B cell (primary cell): ENCODE measurements around the gene PLCB4. TPM values are rescaled to one million over a fixed set of nuclear protein-coding genes. Genes with fewer than 3 reads are reported as not detected.

ENCODE experiments used
- ATAC-seq: fragments of 200-7000 bp; cut with Tn5 transposase; one replicate; pipeline ENCODE4 v1.10.0; 2021; ENCODE audit warnings: low read depth, mild to moderate bottlenecking, moderate number of reproducible peaks, moderate library complexity
- CTCF ChIA-PET: fragments of 350-600 bp; sonication (Branson Sonifier 250); formaldehyde crosslinking; loops from one replicate; lab custom pipeline; 2021; ENCODE audit warnings: antibody characterized with exemption, inconsistent platforms; lab: Charles Lee
- POLR2A ChIA-PET: fragments of 350-600 bp; sonication (Branson Sonifier 250); formaldehyde crosslinking; loops from one replicate; lab custom pipeline; 2021; ENCODE audit warnings: antibody characterized with exemption; lab: Charles Lee
- DNase-seq: peaks from one replicate; pipeline ENCODE4 v3.0.0; 2013
- H2AFZ ChIP-seq: 2 replicates; pipeline ENCODE4 v1.6.1; 2012; ENCODE audit warnings: mild to moderate bottlenecking, low read depth, low read length; ENCODE audit not compliant: insufficient read depth, poor library complexity, severe bottlenecking
- H3K27ac ChIP-seq, 2 donors: 1 replicate in 1 of 2; 2 replicates in 1 of 2; pipeline ENCODE4 v1.5.1; 2012 to 2013; ENCODE audit warnings: low read length in 2 of 2, mild to moderate bottlenecking in 2 of 2, moderate library complexity in 1 of 2
- H3K27me3 ChIP-seq, 4 experiments: fragments of 200-600 bp in 1 of 4; sonication (generic) in 1 of 4; replicated peaks in 1 of 4; 1 replicate in 2 of 4; 2 replicates in 2 of 4; pipeline versions ENCODE4 v1.6.1 to v1.7.0; 2013 to 2016; ENCODE audit warnings: low read length in 3 of 4, mild to moderate bottlenecking in 2 of 4, mixed read lengths in 1 of 4, moderate library complexity in 1 of 4; ENCODE audit not compliant: insufficient read depth in 4 of 4, control insufficient read depth in 3 of 4; ENCODE audit errors: control extremely low read depth in 1 of 4
- H3K36me3 ChIP-seq, 2 experiments: replicated peaks in 1 of 2; 1 replicate in 1 of 2; 2 replicates in 1 of 2; pipeline versions ENCODE4 v1.6.1 to v1.7.1; 2013; ENCODE audit warnings: low read length in 1 of 2; ENCODE audit not compliant: insufficient read depth in 2 of 2, control insufficient read depth in 1 of 2; ENCODE audit errors: control extremely low read depth in 1 of 2, extremely low read depth in 1 of 2
- H3K4me1 ChIP-seq, 2 donors: fragments of 200-600 bp in 1 of 2; sonication (generic) in 1 of 2; 1 replicate in 1 of 2; 2 replicates in 1 of 2; pipeline versions ENCODE4 v1.5.1 to v1.6.1; 2013 to 2017; ENCODE audit warnings: low read length in 2 of 2; ENCODE audit not compliant: control insufficient read depth in 2 of 2, insufficient read depth in 2 of 2
- H3K4me2 ChIP-seq: replicated peaks from 2 replicates; pipeline ENCODE3; 2012; ENCODE audit warnings: mild to moderate bottlenecking, low read depth, low read length; ENCODE audit not compliant: poor library complexity, severe bottlenecking
- H3K4me3 ChIP-seq, 5 experiments: fragments of 200-600 bp in 1 of 5; sonication (generic) in 1 of 5; 1 replicate in 3 of 5; 2 replicates in 2 of 5; pipeline versions ENCODE4 v1.5.1 to v1.7.0; 2011 to 2016; ENCODE audit warnings: low read length in 4 of 5, mild to moderate bottlenecking in 4 of 5, low read depth in 2 of 5, control low read depth in 1 of 5, moderate library complexity in 1 of 5; ENCODE audit not compliant: insufficient read depth in 1 of 5; ENCODE audit errors: control extremely low read depth in 1 of 5, extremely low read depth in 1 of 5
- H3K79me2 ChIP-seq: fragments of 200-600 bp; sonication (generic); one replicate; pipeline ENCODE4 v1.6.0; 2016; ENCODE audit warnings: low read length; ENCODE audit not compliant: control insufficient read depth, insufficient read depth
- H3K9ac ChIP-seq: fragments of 200-600 bp; sonication (generic); 2 replicates; pipeline ENCODE4 v1.6.1; 2017; ENCODE audit warnings: mild to moderate bottlenecking, low read length, moderate library complexity
- H3K9me3 ChIP-seq, 3 donors: one replicate each; pipeline versions ENCODE4 v1.6.1 to v1.7.1; 2013; ENCODE audit warnings: low read length in 2 of 3; ENCODE audit not compliant: control insufficient read depth in 2 of 3, insufficient read depth in 1 of 3; ENCODE audit errors: control extremely low read depth in 1 of 3
- H4K20me1 ChIP-seq: 2 replicates; pipeline ENCODE4 v1.6.0; 2012; ENCODE audit warnings: mild to moderate bottlenecking, low read length; ENCODE audit not compliant: insufficient read depth, control insufficient read depth, poor library complexity, severe bottlenecking
- H3K27ac Mint-ChIP-seq: one replicate; pipeline ENCODE4 v1.8.0; 2021; ENCODE audit warnings: mixed read lengths
- H3K27me3 Mint-ChIP-seq: one replicate; pipeline ENCODE4 v1.8.0; 2021; ENCODE audit warnings: mixed read lengths
- H3K4me1 Mint-ChIP-seq: one replicate; pipeline ENCODE4 v1.8.0; 2021; ENCODE audit warnings: mixed read lengths
- H3K4me3 Mint-ChIP-seq: one replicate; pipeline ENCODE4 v1.8.0; 2021; ENCODE audit warnings: mixed read lengths
- H3K9me3 Mint-ChIP-seq: one replicate; pipeline ENCODE4 v1.8.0; 2022; ENCODE audit warnings: mixed read lengths; ENCODE audit not compliant: insufficient read depth
- EZH2 ChIP-seq: IDR thresholded peaks from 2 replicates; pipeline ENCODE4 v1.6.1; 2012; ENCODE audit warnings: borderline replicate concordance, low read depth, mild to moderate bottlenecking, moderate library complexity, low read length; ENCODE audit not compliant: insufficient read depth, poor library complexity, severe bottlenecking
- WGBS: methylation state at CpG from one replicate; pipeline ENCODE4 v1.1.5; 2013; ENCODE audit warnings: missing lambda C conversion rate; ENCODE audit not compliant: insufficient coverage; 5-methylcytosine and 5-hydroxymethylcytosine counted together
- intact Hi-C: fragments of 100-400 bp; cut with micrococcal nuclease; formaldehyde crosslinking; loops from one replicate; pipeline ENCODE4 v1.10.0; 2022
- polyA plus RNA-seq: library from polyadenylated mRNA; depleted of rRNA; stranded (reverse); fragments of >200 nt; gene quantifications from 2 replicates; pipeline ENCODE4 v1.2.3, GENCODE V29; 2012
- total RNA-seq, 2 donors: library from RNA; stranded (reverse); fragments of 120-200 nt in 1 of 2; gene quantifications; 1 replicate in 1 of 2; 2 replicates in 1 of 2; pipeline versions ENCODE4 v1.2.3 to v1.2.4, GENCODE V29; 2013 to 2022
- TF ChIP-seq, protein P1 (sequence below): fragments of 200-600 bp; IDR thresholded peaks from one replicate; pipeline ENCODE4 v1.8.0; 2022; ENCODE audit warnings: antibody characterized with exemption, mild to moderate bottlenecking

Gene PLCB4
- total and polyA plus RNA-seq, 2 donors (not counting 1 experiment from before 2014, with no cell fraction given) = not detected

GRCh38 chr20:9334866-9335265, 266.0 kb downstream of the PLCB4 start:
- no peak overlapping the region for H3K4me2 ChIP-seq
- CTCF ChIA-PET = no interaction called here
- no peak for TF ChIP-seq EZH2
- TF ChIP-seq, protein P1, sequence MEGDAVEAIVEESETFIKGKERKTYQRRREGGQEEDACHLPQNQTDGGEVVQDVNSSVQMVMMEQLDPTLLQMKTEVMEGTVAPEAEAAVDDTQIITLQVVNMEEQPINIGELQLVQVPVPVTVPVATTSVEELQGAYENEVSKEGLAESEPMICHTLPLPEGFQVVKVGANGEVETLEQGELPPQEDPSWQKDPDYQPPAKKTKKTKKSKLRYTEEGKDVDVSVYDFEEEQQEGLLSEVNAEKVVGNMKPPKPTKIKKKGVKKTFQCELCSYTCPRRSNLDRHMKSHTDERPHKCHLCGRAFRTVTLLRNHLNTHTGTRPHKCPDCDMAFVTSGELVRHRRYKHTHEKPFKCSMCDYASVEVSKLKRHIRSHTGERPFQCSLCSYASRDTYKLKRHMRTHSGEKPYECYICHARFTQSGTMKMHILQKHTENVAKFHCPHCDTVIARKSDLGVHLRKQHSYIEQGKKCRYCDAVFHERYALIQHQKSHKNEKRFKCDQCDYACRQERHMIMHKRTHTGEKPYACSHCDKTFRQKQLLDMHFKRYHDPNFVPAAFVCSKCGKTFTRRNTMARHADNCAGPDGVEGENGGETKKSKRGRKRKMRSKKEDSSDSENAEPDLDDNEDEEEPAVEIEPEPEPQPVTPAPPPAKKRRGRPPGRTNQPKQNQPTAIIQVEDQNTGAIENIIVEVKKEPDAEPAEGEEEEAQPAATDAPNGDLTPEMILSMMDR = no peak
- no peak overlapping the region for H3K4me3 ChIP-seq
- H3K27me3 ChIP-seq = no peaks in the 10 kb centered on the region
- WGBS = no CpG with 5 or more reads among the region's 3 CpGs
- no peaks in the 10 kb centered on the region for H3K36me3 ChIP-seq
- Mint-ChIP-seq H3K9me3 (no peaks in the 10 kb centered on the region), H3K27me3 (no peaks in the 10 kb centered on the region), H3K4me1 (no peaks in the 10 kb centered on the region), H3K4me3 (no peak overlapping the region), H3K27ac (no peak overlapping the region)
- no peak overlapping the region for H3K9ac ChIP-seq
- no peaks in the 10 kb centered on the region for H4K20me1 ChIP-seq
- H2AFZ ChIP-seq = no peak overlapping the region
- POLR2A ChIA-PET = no interaction called here
- no peak overlapping the region for H3K27ac ChIP-seq
- DNase-seq (no peak), ATAC-seq (no peak)
- H3K4me1 ChIP-seq = no peaks in the 10 kb centered on the region
- intact Hi-C loops = no loop called here
- no peaks in the 10 kb centered on the region for H3K9me3 ChIP-seq
- H3K79me2 ChIP-seq = no peaks in the 10 kb centered on the region

DNA sequence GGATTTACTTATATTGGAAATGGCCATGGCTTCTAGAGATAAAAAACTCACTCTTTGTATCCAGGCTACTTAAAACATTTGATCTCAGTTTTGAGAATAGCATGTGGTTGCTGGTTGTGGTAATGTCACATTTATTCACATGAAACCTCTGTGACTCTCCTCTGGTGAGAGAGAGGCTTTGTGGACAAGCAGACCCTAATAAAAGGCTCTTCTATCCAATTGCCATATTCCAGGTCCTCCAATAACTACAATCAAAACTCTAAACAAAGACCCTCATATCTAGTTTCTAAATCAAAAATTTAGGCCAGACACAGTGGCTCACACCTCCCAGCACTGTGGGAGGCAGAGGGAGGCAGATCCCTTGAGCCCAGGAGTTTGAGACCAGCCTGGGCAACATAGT, 269.2 kb downstream of the PLCB4 start:
- H2AFZ ChIP-seq = no peak overlapping the region
- H3K79me2 ChIP-seq = no peaks in the 10 kb centered on the region
- no peak overlapping the region for H3K27ac Mint-ChIP-seq
- no peaks in the 10 kb centered on the region for H4K20me1 ChIP-seq
- H3K4me3 ChIP-seq = no peak overlapping the region
- H3K27me3 ChIP-seq = no peaks in the 10 kb centered on the region
- H3K4me1 Mint-ChIP-seq = no peaks in the 10 kb centered on the region
- no peak overlapping the region for H3K27ac ChIP-seq
- CTCF ChIA-PET = no interaction called here
- H3K27me3 Mint-ChIP-seq = no peaks in the 10 kb centered on the region
- no peaks in the 10 kb centered on the region for H3K9me3 ChIP-seq
- H3K4me2 ChIP-seq = no peak overlapping the region
- intact Hi-C loops = no loop called here
- ATAC-seq (no peak), DNase-seq (no peak)
- TF ChIP-seq, protein P1 = no peak
- no peak for TF ChIP-seq EZH2
- POLR2A ChIA-PET = no interaction called here
- no peak overlapping the region for H3K9ac ChIP-seq
- H3K9me3 Mint-ChIP-seq = no peaks in the 10 kb centered on the region
- H3K36me3 ChIP-seq = no peaks in the 10 kb centered on the region
- H3K4me1 ChIP-seq = no peaks in the 10 kb centered on the region
- H3K4me3 Mint-ChIP-seq = no peak overlapping the region
